Kidney (tissue), 14 donors: ENCODE data around the gene FAM193A. TPM values are rescaled to one million over a fixed set of nuclear protein-coding genes. Genes with fewer than 3 reads are reported as not detected.

Experiments
- DNase-seq, 5 donors: peaks; one replicate each; pipeline ENCODE4 v3.0.0-alpha.2; 2013 to 2020
- FAIRE-seq: peaks from 2 replicates; lab custom pipeline; 2012; peaks lifted over from hg19 to GRCh38; lab: Jason Lieb, UNC
- H3K27ac ChIP-seq, 2 donors: one replicate each; pipeline ENCODE4 v1.7.0; 2013; ENCODE audit warnings: low read depth in 2 of 2, low read length in 2 of 2, inconsistent platforms in 1 of 2
- H3K27me3 ChIP-seq: one replicate; pipeline ENCODE4 v1.7.1; 2013; ENCODE audit warnings: low read length, inconsistent platforms; ENCODE audit not compliant: control insufficient read depth, insufficient read depth
- H3K36me3 ChIP-seq, 3 donors: one replicate each; pipeline versions ENCODE4 v1.7.0 to v1.7.1; 2013; ENCODE audit warnings: low read length in 3 of 3, control low read depth in 1 of 3, inconsistent platforms in 1 of 3; ENCODE audit not compliant: insufficient read depth in 3 of 3, control insufficient read depth in 2 of 3
- H3K4me1 ChIP-seq, 3 donors: one replicate each; pipeline versions ENCODE4 v1.7.0 to v1.7.1; 2013; ENCODE audit warnings: low read length in 3 of 3, inconsistent platforms in 1 of 3, low read depth in 1 of 3; ENCODE audit not compliant: control insufficient read depth in 2 of 3, insufficient read depth in 2 of 3
- H3K4me3 ChIP-seq, 3 donors: one replicate each; pipeline versions ENCODE4 v1.7.0 to v1.8.1; 2013; ENCODE audit warnings: low read length in 3 of 3, control low read depth in 1 of 3, inconsistent platforms in 1 of 3
- H3K9ac ChIP-seq, 3 donors: one replicate each; pipeline versions ENCODE4 v1.7.0 to v1.7.1; 2013; ENCODE audit warnings: low read length in 3 of 3, control low read depth in 1 of 3, inconsistent platforms in 1 of 3
- H3K9me3 ChIP-seq, 3 donors: one replicate each; pipeline versions ENCODE4 v1.7.0 to v1.7.1; 2013; ENCODE audit warnings: low read length in 3 of 3, control low read depth in 1 of 3, inconsistent platforms in 1 of 3; ENCODE audit not compliant: control insufficient read depth in 2 of 3, insufficient read depth in 1 of 3
- intact Hi-C: fragments of 100-400 bp; cut with DNase I; formaldehyde crosslinking; loops from one replicate; pipeline ENCODE4 v1.11.1; 2022
- polyA plus RNA-seq: library from polyadenylated mRNA; stranded (reverse); fragments of 350-450 nt; fragmentation: Illumina TruSeq; extraction: RNeasy Lipid Tissue Mini Kit (QIAGEN cat#74804); gene quantifications from one replicate; pipeline ENCODE4 v1.2.3, GENCODE V29; 2014; ENCODE audit warnings: low read depth, low replicate concordance; ENCODE audit not compliant: insufficient read depth
- total RNA-seq: library from RNA; stranded (reverse); fragmentation: NEBNext Ultra II Directional; extraction: Animal tissue kit (Norgen Biotek cat#: 25700); gene quantifications from one replicate; pipeline ENCODE4 v1.2.1, GENCODE V29; 2021
- TF ChIP-seq, protein P1 (sequence below): IDR thresholded peaks from 3 replicates; pipeline ENCODE4 v1.5.1; 2012; ENCODE audit warnings: mild to moderate bottlenecking, moderate library complexity, borderline replicate concordance; ENCODE audit not compliant: insufficient read depth; ENCODE audit errors: extremely low read depth
- donor health status: control.
- donor health status: control.
- donor health status: control.
- donor health status: control.
- donor health status: control.
- donor health status: DM: yes; HTN: yes; CAD: no.
- donor health status: Normal renal cell carcinoma (clear cell type).

The FAM193A gene
- total and polyA plus RNA-seq, 2 donors from 2014 or later, result 6.3 to 29.3 TPM

DNA sequence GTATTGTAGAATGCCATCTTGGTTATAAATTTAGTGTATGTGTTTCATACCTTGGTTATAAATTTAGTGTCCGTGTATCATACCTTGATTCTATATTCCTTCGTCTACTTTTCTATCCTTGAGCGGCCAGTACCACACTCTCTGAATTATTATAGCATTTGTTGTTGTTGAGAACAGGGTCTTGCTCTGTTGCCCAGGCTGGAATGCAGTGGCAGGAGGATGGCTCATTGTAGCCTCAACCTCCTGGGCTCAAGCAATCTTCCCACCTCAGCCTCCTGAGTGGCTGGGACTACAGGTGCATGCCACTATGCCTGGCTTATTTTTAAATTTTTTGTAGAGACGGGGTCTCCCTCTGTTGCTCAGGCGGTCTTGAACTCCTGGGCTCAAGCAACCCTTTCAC, 50.1 kb downstream of the FAM193A start:
- Histone ChIP-seq H3K4me1 (peaks cover 0 to 25% (median 5%) of the 10 kb centered on the region in 3 donors), H3K9me3 (no peaks in the 10 kb centered on the region), H3K27ac (no peak overlapping the region), H3K9ac (no peak overlapping the region), H3K4me3 (no peak overlapping the region), H3K27me3 (no peaks in the 10 kb centered on the region), H3K36me3 (no peaks in the 10 kb centered on the region)
- TF ChIP-seq, protein P1, sequence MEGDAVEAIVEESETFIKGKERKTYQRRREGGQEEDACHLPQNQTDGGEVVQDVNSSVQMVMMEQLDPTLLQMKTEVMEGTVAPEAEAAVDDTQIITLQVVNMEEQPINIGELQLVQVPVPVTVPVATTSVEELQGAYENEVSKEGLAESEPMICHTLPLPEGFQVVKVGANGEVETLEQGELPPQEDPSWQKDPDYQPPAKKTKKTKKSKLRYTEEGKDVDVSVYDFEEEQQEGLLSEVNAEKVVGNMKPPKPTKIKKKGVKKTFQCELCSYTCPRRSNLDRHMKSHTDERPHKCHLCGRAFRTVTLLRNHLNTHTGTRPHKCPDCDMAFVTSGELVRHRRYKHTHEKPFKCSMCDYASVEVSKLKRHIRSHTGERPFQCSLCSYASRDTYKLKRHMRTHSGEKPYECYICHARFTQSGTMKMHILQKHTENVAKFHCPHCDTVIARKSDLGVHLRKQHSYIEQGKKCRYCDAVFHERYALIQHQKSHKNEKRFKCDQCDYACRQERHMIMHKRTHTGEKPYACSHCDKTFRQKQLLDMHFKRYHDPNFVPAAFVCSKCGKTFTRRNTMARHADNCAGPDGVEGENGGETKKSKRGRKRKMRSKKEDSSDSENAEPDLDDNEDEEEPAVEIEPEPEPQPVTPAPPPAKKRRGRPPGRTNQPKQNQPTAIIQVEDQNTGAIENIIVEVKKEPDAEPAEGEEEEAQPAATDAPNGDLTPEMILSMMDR, result no peak
- FAIRE-seq (no peak), DNase-seq (no peak)
- intact Hi-C loops, result no loop called here

DNA sequence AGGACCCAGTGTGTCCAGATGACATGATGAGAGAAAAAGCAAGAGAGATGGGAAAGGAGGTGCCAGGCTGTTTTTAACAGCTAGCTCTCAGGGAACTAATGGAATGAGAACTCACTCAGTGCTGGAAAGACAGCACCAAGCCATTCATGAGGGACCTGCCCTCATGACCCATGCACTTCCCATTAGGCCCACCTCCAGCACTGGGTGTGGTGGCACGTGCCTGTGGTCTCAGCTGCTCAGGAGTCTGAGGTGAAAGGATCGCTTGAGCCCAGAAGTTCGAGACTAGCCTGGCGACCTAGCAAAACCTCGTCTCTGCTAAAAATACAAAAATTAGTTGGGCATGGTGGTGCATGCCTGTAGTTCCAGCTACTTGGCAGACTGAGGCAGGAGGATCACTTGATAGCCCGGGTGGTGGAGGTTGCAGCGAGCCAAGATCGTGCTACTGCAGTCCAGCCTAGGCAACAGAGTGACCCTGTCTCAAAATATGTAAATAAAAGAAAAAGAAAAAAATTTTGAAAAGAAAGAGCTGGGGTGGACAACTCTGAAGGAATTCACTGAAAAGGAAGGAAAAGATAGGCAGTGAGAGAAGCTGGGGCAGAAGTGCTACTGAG, 50.9 kb downstream of the FAM193A start:
- FAIRE-seq, result no peak
- TF ChIP-seq, protein P1, result no peak
- H3K4me3 ChIP-seq, result no peak overlapping the region
- H3K36me3 ChIP-seq, result no peaks in the 10 kb centered on the region
- H3K27me3 ChIP-seq, result no peaks in the 10 kb centered on the region
- no peak overlapping the region for H3K27ac ChIP-seq
- H3K9ac ChIP-seq, result no peak overlapping the region
- H3K9me3 ChIP-seq, result no peaks in the 10 kb centered on the region
- intact Hi-C loops, result no loop called here
- no peak for DNase-seq
- peaks cover 0 to 23% (median 6%) of the 10 kb centered on the region in 3 donors for H3K4me1 ChIP-seq

DNA sequence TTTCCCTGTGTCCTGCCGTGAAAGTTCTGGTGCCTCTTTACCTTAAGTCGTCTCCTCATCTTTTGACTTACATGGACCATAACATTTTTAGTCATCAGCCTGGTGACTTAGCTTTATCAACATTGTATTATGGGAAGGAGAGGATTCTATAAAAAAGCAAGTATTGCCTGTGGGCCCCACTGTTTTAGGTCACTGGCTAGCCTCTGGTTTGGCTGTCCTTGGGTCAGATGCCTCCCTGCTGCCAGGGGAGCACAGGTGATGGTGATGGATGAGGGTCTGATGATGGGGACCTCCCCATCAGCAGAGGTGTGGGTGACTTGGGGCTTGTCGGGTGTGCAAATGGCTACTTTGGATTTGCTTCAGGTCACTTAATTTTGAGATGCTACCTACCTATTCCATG, 51.8 kb downstream of the FAM193A start:
- intact Hi-C loops, result no loop called here
- Histone ChIP-seq H3K4me3 (no peak overlapping the region), H3K9ac (no peak overlapping the region), H3K9me3 (no peaks in the 10 kb centered on the region), H3K27ac (no peak overlapping the region), H3K36me3 (no peaks in the 10 kb centered on the region), H3K27me3 (no peaks in the 10 kb centered on the region), H3K4me1 (peaks cover 0 to 25% (median 10%) of the 10 kb centered on the region in 3 donors)
- no peak for DNase-seq
- no peak for FAIRE-seq
- TF ChIP-seq, protein P1, result no peak
